H9 (cell line): ENCODE data around the gene REV1. TPM values are rescaled to one million over a fixed set of nuclear protein-coding genes. Genes with fewer than 3 reads are reported as not detected.

Experiments used
- DNase-seq: peaks from one replicate; pipeline ENCODE4 v3.0.0-alpha.2; 2017
- H2AFZ ChIP-seq: one replicate; pipeline ENCODE4 v1.6.1; 2013; ENCODE audit warnings: mild to moderate bottlenecking, low read length, control low read depth, moderate library complexity
- H2AK5ac ChIP-seq: 2 replicates; pipeline ENCODE4 v1.6.1; 2013; ENCODE audit warnings: low read length, control low read depth, mixed read lengths; ENCODE audit not compliant: insufficient read length
- H2BK120ac ChIP-seq: one replicate; pipeline ENCODE4 v1.6.1; 2013; ENCODE audit warnings: low read depth, mild to moderate bottlenecking, low read length, control low read depth, inconsistent platforms; ENCODE audit not compliant: poor library complexity, severe bottlenecking
- H2BK12ac ChIP-seq: 2 replicates; pipeline ENCODE4 v1.6.1; 2013; ENCODE audit warnings: low read length, control low read depth, mixed read lengths, low read depth; ENCODE audit not compliant: insufficient read length
- H2BK15ac ChIP-seq: 2 replicates; pipeline ENCODE4 v1.6.1; 2013; ENCODE audit warnings: low read depth, low read length, control low read depth
- H2BK20ac ChIP-seq: one replicate; pipeline ENCODE4 v1.6.1; 2013; ENCODE audit warnings: low read depth, mild to moderate bottlenecking, low read length, control low read depth, inconsistent platforms; ENCODE audit not compliant: poor library complexity, severe bottlenecking
- H2BK5ac ChIP-seq: 2 replicates; pipeline ENCODE4 v1.6.1; 2013; ENCODE audit warnings: low read length, control low read depth, mixed read lengths; ENCODE audit not compliant: insufficient read length
- H3K14ac ChIP-seq: 2 replicates; pipeline ENCODE4 v1.6.1; 2013; ENCODE audit warnings: low read length, control low read depth; ENCODE audit not compliant: insufficient read depth
- H3K18ac ChIP-seq: 2 replicates; pipeline ENCODE4 v1.6.1; 2013; ENCODE audit warnings: low read depth, mild to moderate bottlenecking, mixed read lengths, low read length, control low read depth; ENCODE audit not compliant: insufficient read length
- H3K23ac ChIP-seq: 2 replicates; pipeline ENCODE4 v1.6.1; 2013; ENCODE audit warnings: low read length, control low read depth, mixed read lengths, low read depth; ENCODE audit not compliant: insufficient read length
- H3K23me2 ChIP-seq: 2 replicates; pipeline ENCODE4 v1.6.1; 2013; ENCODE audit warnings: low read depth, mild to moderate bottlenecking, mixed read lengths, low read length, control low read depth; ENCODE audit not compliant: insufficient read length, poor library complexity, severe bottlenecking
- H3K27ac ChIP-seq: 2 replicates; pipeline ENCODE4 v1.5.1; 2013; ENCODE audit warnings: low read length, control low read depth, mixed read lengths, low read depth; ENCODE audit not compliant: insufficient read length
- H3K27me3 ChIP-seq: 2 replicates; pipeline ENCODE4 v1.6.1; 2013; ENCODE audit warnings: low read length, control low read depth, inconsistent platforms; ENCODE audit not compliant: insufficient read depth
- H3K4ac ChIP-seq: 2 replicates; pipeline ENCODE4 v1.6.1; 2013; ENCODE audit warnings: low read depth, mild to moderate bottlenecking, control low read depth, inconsistent platforms, low read length, moderate library complexity
- H3K4me1 ChIP-seq: 2 replicates; pipeline ENCODE4 v1.6.1; 2013; ENCODE audit warnings: low read length, control low read depth, inconsistent platforms; ENCODE audit not compliant: insufficient read depth
- H3K4me2 ChIP-seq: 2 replicates; pipeline ENCODE4 v1.6.1; 2013; ENCODE audit warnings: low read length, control low read depth, mixed read lengths; ENCODE audit not compliant: insufficient read length, insufficient read depth
- H3K56ac ChIP-seq: 2 replicates; pipeline ENCODE4 v1.6.1; 2013; ENCODE audit warnings: low read depth, mild to moderate bottlenecking, mixed read lengths, low read length, control low read depth; ENCODE audit not compliant: insufficient read length
- H3K79me1 ChIP-seq: 2 replicates; pipeline ENCODE4 v1.6.1; 2013; ENCODE audit warnings: low read depth, mild to moderate bottlenecking, moderate library complexity, low read length, control low read depth, inconsistent platforms; ENCODE audit not compliant: insufficient read depth, poor library complexity, severe bottlenecking
- H3K79me2 ChIP-seq: 2 replicates; pipeline ENCODE4 v1.6.1; 2013; ENCODE audit warnings: low read length, control low read depth, inconsistent platforms; ENCODE audit not compliant: insufficient read depth
- H3K9ac ChIP-seq: 2 replicates; pipeline ENCODE4 v1.6.1; 2013; ENCODE audit warnings: low read length, control low read depth, mixed read lengths; ENCODE audit not compliant: insufficient read length; ENCODE audit errors: extremely low read depth
- H3K9me3 ChIP-seq: one replicate; pipeline ENCODE4 v1.6.1; 2013; ENCODE audit warnings: low read depth, low read length, inconsistent platforms; ENCODE audit not compliant: control insufficient read depth
- H3T11ph ChIP-seq: one replicate; pipeline ENCODE4 v1.6.1; 2013; ENCODE audit warnings: mild to moderate bottlenecking, low read length, control low read depth, inconsistent platforms
- H4K20me1 ChIP-seq: one replicate; pipeline ENCODE4 v1.6.1; 2013; ENCODE audit not compliant: control insufficient read depth, insufficient read length, insufficient read depth
- H4K5ac ChIP-seq: 2 replicates; pipeline ENCODE4 v1.6.1; 2013; ENCODE audit warnings: low read depth, mild to moderate bottlenecking, mixed read lengths, low read length, control low read depth; ENCODE audit not compliant: insufficient read length
- H4K8ac ChIP-seq: replicated peaks from 2 replicates; pipeline ENCODE4 v1.6.1; 2013; ENCODE audit warnings: low read length, control low read depth, mixed read lengths, low read depth; ENCODE audit not compliant: insufficient read length
- H4K91ac ChIP-seq: 2 replicates; pipeline ENCODE4 v1.6.1; 2013; ENCODE audit warnings: low read depth, mild to moderate bottlenecking, moderate library complexity, mixed read lengths, low read length, control low read depth; ENCODE audit not compliant: insufficient read length
- H3K27ac Mint-ChIP-seq, 3 experiments: 2 replicates in 2 of 3; 3 replicates in 1 of 3; pipeline ENCODE4 v1.8.0; 2020 to 2021; ENCODE audit warnings: mixed read lengths in 3 of 3, mild to moderate bottlenecking in 1 of 3, moderate library complexity in 1 of 3
- H3K27me3 Mint-ChIP-seq: 2 replicates; pipeline ENCODE4 v1.8.0; 2021; ENCODE audit warnings: low read depth, mild to moderate bottlenecking, moderate library complexity, mixed read lengths
- H3K36me3 Mint-ChIP-seq, 3 experiments: 2 replicates in 2 of 3; 3 replicates in 1 of 3; pipeline ENCODE4 v1.8.0; 2020 to 2021; ENCODE audit warnings: low read depth in 3 of 3, mixed read lengths in 3 of 3; ENCODE audit not compliant: insufficient read depth in 1 of 3
- H3K4me1 Mint-ChIP-seq, 2 experiments: 2 replicates each; pipeline ENCODE4 v1.8.0; 2020; ENCODE audit warnings: mixed read lengths in 2 of 2
- H3K4me3 Mint-ChIP-seq, 2 experiments: 2 replicates in 1 of 2; 3 replicates in 1 of 2; pipeline ENCODE4 v1.8.0; 2020 to 2021; ENCODE audit warnings: mild to moderate bottlenecking in 2 of 2, mixed read lengths in 2 of 2, moderate library complexity in 1 of 2
- H3K9me3 Mint-ChIP-seq, 2 experiments: 2 replicates in 1 of 2; 3 replicates in 1 of 2; pipeline ENCODE4 v1.8.0; 2020; ENCODE audit warnings: mild to moderate bottlenecking in 2 of 2, mixed read lengths in 2 of 2, moderate library complexity in 1 of 2
- total RNA-seq: library from RNA; stranded (reverse); gene quantifications from 2 replicates; pipeline ENCODE4 v1.2.1, GENCODE V29; 2021
- TF ChIP-seq, protein P1 (sequence below): fragments of 200-600 bp; sonication (generic); conservative IDR thresholded peaks from 3 replicates; pipeline ENCODE4 v1.8.0; 2021; ENCODE audit warnings: antibody characterized with exemption, mild to moderate bottlenecking

The REV1 gene
- total RNA-seq, 1 experiment from 2014 or later: 41.6 TPM

DNA sequence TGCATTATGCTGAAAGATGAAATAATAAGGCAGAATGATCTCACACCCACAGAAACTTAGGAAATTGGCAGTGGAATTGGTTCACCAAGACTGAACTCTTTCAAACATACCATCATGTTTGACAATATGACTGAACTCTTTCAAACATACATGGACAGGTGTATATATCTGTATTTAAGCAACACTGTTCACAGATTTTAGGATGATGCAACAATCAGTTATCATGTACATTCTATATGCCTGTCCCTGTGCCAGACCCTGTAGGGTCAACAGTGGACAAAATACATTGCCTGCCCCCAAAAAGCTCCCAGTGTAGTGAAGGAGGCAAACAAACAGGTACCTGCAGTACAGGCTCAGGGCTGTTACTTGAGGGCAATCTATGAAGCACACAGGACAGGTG, 2.9 kb upstream of the REV1 start:
- TF ChIP-seq, protein P1, sequence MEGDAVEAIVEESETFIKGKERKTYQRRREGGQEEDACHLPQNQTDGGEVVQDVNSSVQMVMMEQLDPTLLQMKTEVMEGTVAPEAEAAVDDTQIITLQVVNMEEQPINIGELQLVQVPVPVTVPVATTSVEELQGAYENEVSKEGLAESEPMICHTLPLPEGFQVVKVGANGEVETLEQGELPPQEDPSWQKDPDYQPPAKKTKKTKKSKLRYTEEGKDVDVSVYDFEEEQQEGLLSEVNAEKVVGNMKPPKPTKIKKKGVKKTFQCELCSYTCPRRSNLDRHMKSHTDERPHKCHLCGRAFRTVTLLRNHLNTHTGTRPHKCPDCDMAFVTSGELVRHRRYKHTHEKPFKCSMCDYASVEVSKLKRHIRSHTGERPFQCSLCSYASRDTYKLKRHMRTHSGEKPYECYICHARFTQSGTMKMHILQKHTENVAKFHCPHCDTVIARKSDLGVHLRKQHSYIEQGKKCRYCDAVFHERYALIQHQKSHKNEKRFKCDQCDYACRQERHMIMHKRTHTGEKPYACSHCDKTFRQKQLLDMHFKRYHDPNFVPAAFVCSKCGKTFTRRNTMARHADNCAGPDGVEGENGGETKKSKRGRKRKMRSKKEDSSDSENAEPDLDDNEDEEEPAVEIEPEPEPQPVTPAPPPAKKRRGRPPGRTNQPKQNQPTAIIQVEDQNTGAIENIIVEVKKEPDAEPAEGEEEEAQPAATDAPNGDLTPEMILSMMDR: no peak
- Mint-ChIP-seq H3K36me3 (peaks cover 0 to 4% (median 1%) of the 10 kb centered on the region in 3 experiments; a peak in 1 of 7 replicates), H3K9me3 (peaks cover 2 to 4% of the 10 kb centered on the region in 2 experiments; a peak in 3 of 5 replicates), H3K27ac (no peak overlapping the region), H3K4me3 (no peak overlapping the region), H3K4me1 (peaks cover 14 to 15% of the 10 kb centered on the region in 2 experiments), H3K27me3 (peaks cover 4% of the 10 kb centered on the region; the same call in 1 of the 2 replicates)
- Histone ChIP-seq H2BK120ac (no peak overlapping the region), H3K27ac (no peak overlapping the region), H3K27me3 (no peaks in the 10 kb centered on the region), H3K9me3 (no peaks in the 10 kb centered on the region), H4K91ac (no peak overlapping the region), H3K4me2 (no peak overlapping the region), H2AK5ac (no peak overlapping the region), H2BK15ac (no peak overlapping the region), H3K23me2 (peaks cover 4% of the 10 kb centered on the region), H2BK12ac (no peak overlapping the region), H4K20me1 (no peaks in the 10 kb centered on the region), H4K8ac (no peak overlapping the region), H2BK5ac (no peak overlapping the region), H3K79me1 (no peaks in the 10 kb centered on the region), H3K18ac (no peak overlapping the region), H3K4ac (no peak overlapping the region), H3K14ac (no peak overlapping the region), H3K23ac (no peak overlapping the region), H3T11ph (no peak overlapping the region), H4K5ac (no peak overlapping the region), H3K79me2 (peaks cover 7% of the 10 kb centered on the region; the same call in 1 of the 2 replicates), H3K56ac (no peak overlapping the region), H3K9ac (no peak overlapping the region), H2AFZ (no peak overlapping the region), H2BK20ac (no peak overlapping the region), H3K4me1 (no peaks in the 10 kb centered on the region; the same call in 1 of the 2 replicates)
- DNase-seq: no peak
